Activated CD4-positive, alpha-beta memory T cell treated with anti-CD3 and anti-CD28 coated beads for 36 hours (primary cell): ENCODE results near the gene IGF1R. TPM values are rescaled to one million over a fixed set of nuclear protein-coding genes. Genes with fewer than 3 reads are reported as not detected.
"Not testable (repeated sequence)": the region's sequence is repeated elsewhere in the genome, so short reads cannot be mapped to it uniquely, and the experiment has no call there.

Source experiments
- CTCF ChIA-PET: fragments of 350-600 bp; sonication (Branson Sonifier 250); formaldehyde crosslinking; loops from one replicate; lab custom pipeline; 2021; ENCODE audit warnings: antibody characterized with exemption, inconsistent platforms; lab: Charles Lee
- POLR2A ChIA-PET: fragments of 350-600 bp; sonication (Branson Sonifier 250); formaldehyde crosslinking; loops from one replicate; lab custom pipeline; 2021; ENCODE audit warnings: antibody characterized with exemption; lab: Charles Lee
- DNase-seq: peaks from one replicate; pipeline ENCODE4 v3.0.0-alpha.2; 2020
- H3K27ac Mint-ChIP-seq: one replicate; pipeline ENCODE4 v1.8.0; 2021; ENCODE audit warnings: mixed read lengths
- H3K27me3 Mint-ChIP-seq: one replicate; pipeline ENCODE4 v1.8.0; 2021; ENCODE audit warnings: mixed read lengths
- H3K36me3 Mint-ChIP-seq: one replicate; pipeline ENCODE4 v1.8.0; 2021; ENCODE audit warnings: mixed read lengths
- H3K4me1 Mint-ChIP-seq: one replicate; pipeline ENCODE4 v1.8.0; 2021; ENCODE audit warnings: low read depth, mixed read lengths
- H3K4me3 Mint-ChIP-seq: one replicate; pipeline ENCODE4 v1.8.0; 2021; ENCODE audit warnings: mild to moderate bottlenecking, mixed read lengths
- H3K9me3 Mint-ChIP-seq: one replicate; pipeline ENCODE4 v1.8.0; 2021; ENCODE audit warnings: mixed read lengths
- intact Hi-C: fragments of 100-400 bp; cut with micrococcal nuclease; formaldehyde crosslinking; loops from one replicate; pipeline ENCODE4 v1.15.1; 2023
- total RNA-seq, 2 experiments: library from RNA; stranded (reverse); gene quantifications; one replicate each; pipeline ENCODE4 v1.2.3, GENCODE V29; 2021

Gene IGF1R
- total RNA-seq, 2 experiments from 2014 or later: 13.2 to 14.8 TPM

DNA sequence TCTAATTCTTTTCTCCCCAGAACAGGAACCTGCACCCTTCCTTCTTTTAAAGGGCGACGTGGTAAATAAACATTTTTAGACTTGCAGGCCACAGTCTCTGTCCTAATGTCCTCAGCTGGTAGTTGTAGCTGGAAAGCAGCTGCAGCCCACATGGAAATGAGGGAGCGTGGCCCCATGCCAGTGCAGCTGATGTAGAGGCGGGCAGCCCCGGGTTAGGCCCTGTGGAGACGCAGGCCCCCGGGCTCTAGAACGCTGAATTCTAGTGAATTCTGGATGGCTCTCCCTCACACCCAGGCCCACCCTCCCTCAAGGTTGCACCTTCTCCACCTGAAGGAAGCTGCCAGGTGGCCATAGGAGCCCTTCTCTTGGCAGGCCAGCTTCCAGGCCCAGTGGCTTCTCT is 307.0 kb downstream of the IGF1R start:
- CTCF ChIA-PET: no interaction called here
- no peak overlapping the region for H3K4me3 Mint-ChIP-seq
- no peak overlapping the region for H3K27ac Mint-ChIP-seq
- intact Hi-C loops: no loop called here
- H3K9me3 Mint-ChIP-seq: no peaks in the 10 kb centered on the region
- POLR2A ChIA-PET: no interaction called here
- H3K27me3 Mint-ChIP-seq: no peaks in the 10 kb centered on the region
- H3K4me1 Mint-ChIP-seq: peaks cover 18% of the 10 kb centered on the region
- no peak for DNase-seq
- peaks cover 11% of the 10 kb centered on the region for H3K36me3 Mint-ChIP-seq

DNA sequence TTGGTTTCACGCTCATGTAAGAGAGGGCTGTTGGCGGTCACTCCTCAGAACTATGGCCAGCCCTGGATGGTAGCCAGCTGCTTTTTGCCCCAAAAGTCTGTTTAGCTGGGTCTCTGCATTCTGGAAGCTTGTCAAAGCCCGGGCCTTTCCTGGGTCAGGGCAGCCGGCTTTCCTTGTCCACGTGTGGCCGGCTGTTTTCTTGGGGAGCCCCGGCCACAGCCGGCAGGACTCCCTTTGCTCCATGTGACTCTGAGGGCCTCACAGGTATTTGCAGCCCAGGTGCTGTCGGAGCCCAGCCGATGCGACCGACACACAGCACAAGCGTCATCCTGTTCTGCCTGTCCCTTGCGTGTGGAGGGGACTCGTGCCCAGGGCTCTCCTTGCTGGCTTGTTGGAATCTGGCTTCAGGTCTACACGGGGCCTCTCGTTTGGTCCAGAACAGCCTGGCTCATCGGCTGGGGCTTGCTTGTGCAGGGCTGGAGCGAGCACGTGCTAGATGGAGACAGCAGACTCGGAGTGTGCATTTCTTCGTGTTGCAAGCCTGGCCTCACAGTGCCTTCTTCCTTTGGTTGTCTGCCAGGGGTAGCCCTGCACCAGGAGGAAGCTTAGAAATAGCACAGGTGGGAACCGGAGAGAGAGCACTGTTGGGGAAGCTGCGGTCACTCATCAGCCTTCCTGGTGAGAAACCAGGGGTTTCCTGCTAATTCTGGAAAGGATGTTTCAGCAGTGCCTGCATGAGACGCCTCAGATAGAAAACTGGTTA is 307.8 kb downstream of the IGF1R start:
- peaks cover 18% of the 10 kb centered on the region for H3K4me1 Mint-ChIP-seq
- H3K27ac Mint-ChIP-seq: no peak overlapping the region
- H3K9me3 Mint-ChIP-seq: peaks cover 4% of the 10 kb centered on the region
- ChIA-PET CTCF (no interaction called here), POLR2A (no interaction called here)
- H3K36me3 Mint-ChIP-seq: peaks cover 16% of the 10 kb centered on the region
- no peaks in the 10 kb centered on the region for H3K27me3 Mint-ChIP-seq
- DNase-seq: no peak
- intact Hi-C loops: no loop called here
- no peak overlapping the region for H3K4me3 Mint-ChIP-seq

DNA sequence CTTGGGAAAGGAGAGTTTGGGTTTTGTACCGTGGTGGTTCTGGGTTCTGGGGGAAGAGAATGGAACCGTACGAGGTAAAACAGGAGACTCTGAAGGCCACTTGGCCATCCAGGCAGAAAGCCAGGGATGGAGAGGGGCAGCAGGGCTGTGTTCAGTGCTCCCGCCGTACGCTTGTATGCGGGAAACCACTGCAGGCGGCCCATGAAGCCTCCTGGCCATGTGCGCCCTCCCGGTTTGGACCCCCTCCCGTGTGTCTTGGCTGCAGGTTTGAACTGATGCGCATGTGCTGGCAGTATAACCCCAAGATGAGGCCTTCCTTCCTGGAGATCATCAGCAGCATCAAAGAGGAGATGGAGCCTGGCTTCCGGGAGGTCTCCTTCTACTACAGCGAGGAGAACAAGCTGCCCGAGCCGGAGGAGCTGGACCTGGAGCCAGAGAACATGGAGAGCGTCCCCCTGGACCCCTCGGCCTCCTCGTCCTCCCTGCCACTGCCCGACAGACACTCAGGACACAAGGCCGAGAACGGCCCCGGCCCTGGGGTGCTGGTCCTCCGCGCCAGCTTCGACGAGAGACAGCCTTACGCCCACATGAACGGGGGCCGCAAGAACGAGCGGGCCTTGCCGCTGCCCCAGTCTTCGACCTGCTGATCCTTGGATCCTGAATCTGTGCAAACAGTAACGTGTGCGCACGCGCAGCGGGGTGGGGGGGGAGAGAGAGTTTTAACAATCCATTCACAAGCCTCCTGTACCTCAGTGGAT is 308.6 kb downstream of the IGF1R start:
- intact Hi-C loops: no loop called here
- H3K27me3 Mint-ChIP-seq: no peaks in the 10 kb centered on the region

DNA sequence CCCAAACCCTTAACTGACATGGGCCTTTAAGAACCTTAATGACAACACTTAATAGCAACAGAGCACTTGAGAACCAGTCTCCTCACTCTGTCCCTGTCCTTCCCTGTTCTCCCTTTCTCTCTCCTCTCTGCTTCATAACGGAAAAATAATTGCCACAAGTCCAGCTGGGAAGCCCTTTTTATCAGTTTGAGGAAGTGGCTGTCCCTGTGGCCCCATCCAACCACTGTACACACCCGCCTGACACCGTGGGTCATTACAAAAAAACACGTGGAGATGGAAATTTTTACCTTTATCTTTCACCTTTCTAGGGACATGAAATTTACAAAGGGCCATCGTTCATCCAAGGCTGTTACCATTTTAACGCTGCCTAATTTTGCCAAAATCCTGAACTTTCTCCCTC is 309.3 kb downstream of the IGF1R start:
- Mint-ChIP-seq H3K4me1 (peaks cover 11% of the 10 kb centered on the region), H3K4me3 (no peak overlapping the region), H3K27ac (no peak overlapping the region), H3K36me3 (peaks cover 31% of the 10 kb centered on the region), H3K27me3 (no peaks in the 10 kb centered on the region), H3K9me3 (peaks cover 18% of the 10 kb centered on the region)
- no peak for DNase-seq
- CTCF ChIA-PET: no interaction called here
- POLR2A ChIA-PET: no interaction called here
- intact Hi-C loops: no loop called here

More for the DNA sequence above, 308.6 kb downstream of the IGF1R start:
- Mint-ChIP-seq H3K27ac (no peak overlapping the region), H3K9me3 (peaks cover 12% of the 10 kb centered on the region), H3K4me3 (no peak overlapping the region), H3K4me1 (peaks cover 17% of the 10 kb centered on the region), H3K36me3 (peaks cover 24% of the 10 kb centered on the region)
- DNase-seq: no peak
- ChIA-PET CTCF (no interaction called here), POLR2A (no interaction called here)

DNA sequence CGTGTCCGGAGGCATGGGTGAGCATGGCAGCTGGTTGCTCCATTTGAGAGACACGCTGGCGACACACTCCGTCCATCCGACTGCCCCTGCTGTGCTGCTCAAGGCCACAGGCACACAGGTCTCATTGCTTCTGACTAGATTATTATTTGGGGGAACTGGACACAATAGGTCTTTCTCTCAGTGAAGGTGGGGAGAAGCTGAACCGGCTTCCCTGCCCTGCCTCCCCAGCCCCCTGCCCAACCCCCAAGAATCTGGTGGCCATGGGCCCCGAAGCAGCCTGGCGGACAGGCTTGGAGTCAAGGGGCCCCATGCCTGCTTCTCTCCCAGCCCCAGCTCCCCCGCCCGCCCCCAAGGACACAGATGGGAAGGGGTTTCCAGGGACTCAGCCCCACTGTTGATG is 309.7 kb downstream of the IGF1R start:
- no peak for DNase-seq
- Mint-ChIP-seq H3K27ac (no peak overlapping the region), H3K27me3 (no peaks in the 10 kb centered on the region), H3K36me3 (peaks cover 33% of the 10 kb centered on the region), H3K4me1 (peaks cover 6% of the 10 kb centered on the region), H3K4me3 (no peak overlapping the region), H3K9me3 (peaks cover 18% of the 10 kb centered on the region)
- POLR2A ChIA-PET: no interaction called here
- CTCF ChIA-PET: no interaction called here
- intact Hi-C loops: no loop called here

DNA sequence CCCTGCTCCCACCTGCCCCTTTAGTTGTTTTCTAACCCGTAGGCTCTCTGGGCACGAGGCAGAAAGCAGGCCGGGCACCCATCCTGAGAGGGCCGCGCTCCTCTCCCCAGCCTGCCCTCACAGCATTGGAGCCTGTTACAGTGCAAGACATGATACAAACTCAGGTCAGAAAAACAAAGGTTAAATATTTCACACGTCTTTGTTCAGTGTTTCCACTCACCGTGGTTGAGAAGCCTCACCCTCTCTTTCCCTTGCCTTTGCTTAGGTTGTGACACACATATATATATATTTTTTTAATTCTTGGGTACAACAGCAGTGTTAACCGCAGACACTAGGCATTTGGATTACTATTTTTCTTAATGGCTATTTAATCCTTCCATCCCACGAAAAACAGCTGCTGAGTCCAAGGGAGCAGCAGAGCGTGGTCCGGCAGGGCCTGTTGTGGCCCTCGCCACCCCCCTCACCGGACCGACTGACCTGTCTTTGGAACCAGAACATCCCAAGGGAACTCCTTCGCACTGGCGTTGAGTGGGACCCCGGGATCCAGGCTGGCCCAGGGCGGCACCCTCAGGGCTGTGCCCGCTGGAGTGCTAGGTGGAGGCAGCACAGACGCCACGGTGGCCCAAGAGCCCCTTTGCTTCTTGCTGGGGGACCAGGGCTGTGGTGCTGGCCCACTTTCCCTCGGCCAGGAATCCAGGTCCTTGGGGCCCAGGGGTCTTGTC is 310.7 kb downstream of the IGF1R start:
- Mint-ChIP-seq H3K36me3 (peaks cover 38% of the 10 kb centered on the region), H3K9me3 (peaks cover 18% of the 10 kb centered on the region), H3K4me3 (no peak overlapping the region), H3K27me3 (no peaks in the 10 kb centered on the region), H3K27ac (no peak overlapping the region), H3K4me1 (no peaks in the 10 kb centered on the region)
- DNase-seq: no peak
- POLR2A ChIA-PET: no interaction called here
- CTCF ChIA-PET: no interaction called here
- intact Hi-C loops: no loop called here

DNA sequence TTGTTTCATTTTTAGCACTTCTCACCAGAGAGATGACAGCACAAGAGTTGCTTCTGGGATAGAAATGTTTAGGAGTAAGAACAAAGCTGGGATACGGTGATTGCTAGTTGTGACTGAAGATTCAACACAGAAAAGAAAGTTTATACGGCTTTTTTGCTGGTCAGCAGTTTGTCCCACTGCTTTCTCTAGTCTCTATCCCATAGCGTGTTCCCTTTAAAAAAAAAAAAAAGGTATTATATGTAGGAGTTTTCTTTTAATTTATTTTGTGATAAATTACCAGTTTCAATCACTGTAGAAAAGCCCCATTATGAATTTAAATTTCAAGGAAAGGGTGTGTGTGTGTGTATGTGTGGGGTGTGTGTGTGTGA is 311.3 kb downstream of the IGF1R start:
- H3K4me1 Mint-ChIP-seq: no peaks in the 10 kb centered on the region
- H3K9me3 Mint-ChIP-seq: peaks cover 18% of the 10 kb centered on the region
- POLR2A ChIA-PET: no interaction called here
- H3K27me3 Mint-ChIP-seq: no peaks in the 10 kb centered on the region
- no peak overlapping the region for H3K27ac Mint-ChIP-seq
- H3K36me3 Mint-ChIP-seq: peaks cover 38% of the 10 kb centered on the region
- no peak overlapping the region for H3K4me3 Mint-ChIP-seq
- DNase-seq: no peak
- intact Hi-C loops: no loop called here
- CTCF ChIA-PET: no interaction called here

DNA sequence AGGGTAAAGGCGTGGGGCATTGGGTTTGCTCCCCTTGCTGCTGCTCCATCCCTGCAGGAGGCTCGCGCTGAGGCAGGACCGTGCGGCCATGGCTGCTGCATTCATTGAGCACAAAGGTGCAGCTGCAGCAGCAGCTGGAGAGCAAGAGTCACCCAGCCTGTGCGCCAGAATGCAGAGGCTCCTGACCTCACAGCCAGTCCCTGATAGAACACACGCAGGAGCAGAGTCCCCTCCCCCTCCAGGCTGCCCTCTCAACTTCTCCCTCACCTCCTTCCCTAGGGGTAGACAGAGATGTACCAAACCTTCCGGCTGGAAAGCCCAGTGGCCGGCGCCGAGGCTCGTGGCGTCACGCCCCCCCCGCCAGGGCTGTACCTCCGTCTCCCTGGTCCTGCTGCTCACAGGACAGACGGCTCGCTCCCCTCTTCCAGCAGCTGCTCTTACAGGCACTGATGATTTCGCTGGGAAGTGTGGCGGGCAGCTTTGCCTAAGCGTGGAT is 312.3 kb downstream of the IGF1R start:
- intact Hi-C loops: no loop called here
- H3K27me3 Mint-ChIP-seq: no peaks in the 10 kb centered on the region
- H3K27ac Mint-ChIP-seq: no peak overlapping the region
- H3K4me1 Mint-ChIP-seq: no peaks in the 10 kb centered on the region
- CTCF ChIA-PET: no interaction called here
- DNase-seq: no peak
- POLR2A ChIA-PET: no interaction called here
- H3K36me3 Mint-ChIP-seq: peaks cover 38% of the 10 kb centered on the region
- peaks cover 18% of the 10 kb centered on the region for H3K9me3 Mint-ChIP-seq
- no peak overlapping the region for H3K4me3 Mint-ChIP-seq

DNA sequence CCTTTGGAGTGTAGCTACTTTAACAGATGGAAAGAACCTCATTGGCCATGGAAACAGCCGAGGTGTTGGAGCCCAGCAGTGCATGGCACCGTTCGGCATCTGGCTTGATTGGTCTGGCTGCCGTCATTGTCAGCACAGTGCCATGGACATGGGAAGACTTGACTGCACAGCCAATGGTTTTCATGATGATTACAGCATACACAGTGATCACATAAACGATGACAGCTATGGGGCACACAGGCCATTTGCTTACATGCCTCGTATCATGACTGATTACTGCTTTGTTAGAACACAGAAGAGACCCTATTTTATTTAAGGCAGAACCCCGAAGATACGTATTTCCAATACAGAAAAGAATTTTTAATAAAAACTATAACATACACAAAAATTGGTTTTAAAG is 315.1 kb downstream of the IGF1R start:
- peaks cover 32% of the 10 kb centered on the region for H3K36me3 Mint-ChIP-seq
- peaks cover 18% of the 10 kb centered on the region for H3K9me3 Mint-ChIP-seq
- ChIA-PET CTCF (no interaction called here), POLR2A (no interaction called here)
- intact Hi-C loops: no loop called here
- H3K27ac Mint-ChIP-seq: no peak overlapping the region
- H3K4me1 Mint-ChIP-seq: no peaks in the 10 kb centered on the region
- H3K4me3 Mint-ChIP-seq: no peak overlapping the region
- no peak for DNase-seq
- no peaks in the 10 kb centered on the region for H3K27me3 Mint-ChIP-seq

DNA sequence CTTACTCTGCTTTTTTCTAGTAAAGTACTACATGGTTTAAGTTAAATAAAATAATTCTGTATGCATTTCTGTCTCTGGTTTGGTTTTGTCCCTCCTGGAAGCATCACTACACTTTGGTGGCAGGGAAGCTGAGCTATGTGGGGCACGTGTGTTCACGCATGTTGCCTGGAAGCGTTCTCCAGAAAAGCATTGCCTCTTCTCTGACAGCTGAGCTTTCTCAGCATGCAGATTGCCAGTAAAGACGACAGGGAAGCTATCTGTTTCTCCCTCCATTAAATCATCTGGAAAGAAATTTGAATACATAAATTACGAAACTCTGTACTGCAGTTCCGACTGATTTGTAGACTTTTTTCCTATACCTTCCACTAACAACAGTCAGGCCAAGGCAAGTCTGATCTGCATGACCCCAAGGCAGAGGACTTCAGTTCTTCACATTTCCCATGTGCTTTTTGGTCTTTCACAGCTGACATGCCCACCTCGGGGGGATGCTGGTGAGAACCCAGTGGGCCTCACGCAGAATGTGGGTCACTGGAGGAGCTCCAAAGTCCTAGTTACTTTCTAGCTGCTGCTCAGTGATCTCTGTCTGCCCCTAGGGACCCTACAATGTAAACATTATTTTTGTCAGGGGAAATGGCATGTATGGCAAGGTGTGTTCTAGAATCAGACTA is 316.3 kb downstream of the IGF1R start:
- Mint-ChIP-seq H3K27ac (no peak overlapping the region), H3K36me3 (peaks cover 27% of the 10 kb centered on the region), H3K4me1 (no peaks in the 10 kb centered on the region), H3K9me3 (peaks cover 18% of the 10 kb centered on the region), H3K4me3 (no peak overlapping the region), H3K27me3 (no peaks in the 10 kb centered on the region)
- intact Hi-C loops: no loop called here
- POLR2A ChIA-PET: no interaction called here
- CTCF ChIA-PET: no interaction called here
- no peak for DNase-seq

DNA sequence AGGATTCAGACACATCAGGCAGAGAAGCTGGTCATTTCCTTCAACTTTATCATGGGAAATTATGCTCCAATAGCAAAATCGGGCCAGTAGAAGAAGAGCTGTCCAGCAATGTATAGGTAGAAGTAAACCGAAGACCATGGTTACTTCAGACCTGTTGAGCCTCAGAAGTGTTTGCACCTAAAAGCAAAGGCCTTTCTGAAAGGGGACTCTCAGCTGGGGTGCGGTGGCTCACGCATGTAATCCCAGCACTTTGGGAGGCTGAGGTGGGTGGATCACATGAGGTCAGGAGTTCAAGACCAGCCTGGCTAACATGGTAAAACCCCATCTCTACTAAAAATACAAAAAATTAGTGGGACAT is 316.8 kb downstream of the IGF1R start:
- peaks cover 27% of the 10 kb centered on the region for H3K36me3 Mint-ChIP-seq
- H3K27me3 Mint-ChIP-seq, intact Hi-C loops, H3K4me1 Mint-ChIP-seq, H3K27ac Mint-ChIP-seq, H3K4me3 Mint-ChIP-seq, CTCF ChIA-PET, POLR2A ChIA-PET, DNase-seq: not testable (repeated sequence)
- H3K9me3 Mint-ChIP-seq: peaks cover 18% of the 10 kb centered on the region

DNA sequence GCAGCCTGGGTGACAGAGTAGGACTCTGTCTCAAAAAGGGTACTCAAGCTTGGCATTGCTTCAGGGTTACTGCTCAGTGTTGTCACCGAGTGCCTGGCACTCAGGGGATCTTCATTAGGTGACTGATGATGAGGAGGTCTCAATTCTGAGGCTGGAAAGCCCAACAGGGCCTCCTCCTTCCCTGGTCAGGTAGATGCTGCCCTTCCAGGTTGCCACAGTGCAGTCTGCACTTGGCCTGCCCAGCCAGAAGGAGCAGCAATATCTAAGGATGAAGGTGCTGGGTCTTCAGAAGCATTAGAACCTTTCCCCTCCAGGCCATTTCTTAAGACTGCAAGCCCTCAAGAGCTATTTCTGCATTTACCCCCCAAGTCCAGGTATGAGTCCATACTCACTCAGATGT is 317.3 kb downstream of the IGF1R start:
- Mint-ChIP-seq H3K36me3 (peaks cover 27% of the 10 kb centered on the region), H3K4me1 (no peaks in the 10 kb centered on the region), H3K27me3 (no peaks in the 10 kb centered on the region), H3K9me3 (peaks cover 18% of the 10 kb centered on the region), H3K4me3 (no peak overlapping the region), H3K27ac (no peak overlapping the region)
- ChIA-PET CTCF (no interaction called here), POLR2A (no interaction called here)
- intact Hi-C loops: no loop called here
- DNase-seq: no peak
